Kidney (tissue), 14 donors: ENCODE measurements around the gene NPS. TPM values are rescaled to one million over a fixed set of nuclear protein-coding genes. Genes with fewer than 3 reads are reported as not detected.

Experiments used
- DNase-seq, 5 donors: peaks; one replicate each; pipeline ENCODE4 v3.0.0-alpha.2; 2013 to 2020
- FAIRE-seq: peaks from 2 replicates; lab custom pipeline; 2012; peaks lifted over from hg19 to GRCh38; lab: Jason Lieb, UNC
- H3K27ac ChIP-seq, 2 donors: one replicate each; pipeline ENCODE4 v1.7.0; 2013; ENCODE audit warnings: low read depth in 2 of 2, low read length in 2 of 2, inconsistent platforms in 1 of 2
- H3K27me3 ChIP-seq: one replicate; pipeline ENCODE4 v1.7.1; 2013; ENCODE audit warnings: low read length, inconsistent platforms; ENCODE audit not compliant: control insufficient read depth, insufficient read depth
- H3K36me3 ChIP-seq, 3 donors: one replicate each; pipeline versions ENCODE4 v1.7.0 to v1.7.1; 2013; ENCODE audit warnings: low read length in 3 of 3, control low read depth in 1 of 3, inconsistent platforms in 1 of 3; ENCODE audit not compliant: insufficient read depth in 3 of 3, control insufficient read depth in 2 of 3
- H3K4me1 ChIP-seq, 3 donors: one replicate each; pipeline versions ENCODE4 v1.7.0 to v1.7.1; 2013; ENCODE audit warnings: low read length in 3 of 3, inconsistent platforms in 1 of 3, low read depth in 1 of 3; ENCODE audit not compliant: control insufficient read depth in 2 of 3, insufficient read depth in 2 of 3
- H3K4me3 ChIP-seq, 3 donors: one replicate each; pipeline versions ENCODE4 v1.7.0 to v1.8.1; 2013; ENCODE audit warnings: low read length in 3 of 3, control low read depth in 1 of 3, inconsistent platforms in 1 of 3
- H3K9ac ChIP-seq, 3 donors: one replicate each; pipeline versions ENCODE4 v1.7.0 to v1.7.1; 2013; ENCODE audit warnings: low read length in 3 of 3, control low read depth in 1 of 3, inconsistent platforms in 1 of 3
- H3K9me3 ChIP-seq, 3 donors: one replicate each; pipeline versions ENCODE4 v1.7.0 to v1.7.1; 2013; ENCODE audit warnings: low read length in 3 of 3, control low read depth in 1 of 3, inconsistent platforms in 1 of 3; ENCODE audit not compliant: control insufficient read depth in 2 of 3, insufficient read depth in 1 of 3
- CTCF ChIP-seq: IDR thresholded peaks from 3 replicates; pipeline ENCODE4 v1.5.1; 2012; ENCODE audit warnings: mild to moderate bottlenecking, moderate library complexity, borderline replicate concordance; ENCODE audit not compliant: insufficient read depth; ENCODE audit errors: extremely low read depth
- intact Hi-C: fragments of 100-400 bp; cut with DNase I; formaldehyde crosslinking; loops from one replicate; pipeline ENCODE4 v1.11.1; 2022
- polyA plus RNA-seq: library from polyadenylated mRNA; stranded (reverse); fragments of 350-450 nt; fragmentation: Illumina TruSeq; extraction: RNeasy Lipid Tissue Mini Kit (QIAGEN cat#74804); gene quantifications from one replicate; pipeline ENCODE4 v1.2.3, GENCODE V29; 2014; ENCODE audit warnings: low read depth, low replicate concordance; ENCODE audit not compliant: insufficient read depth
- total RNA-seq: library from RNA; stranded (reverse); fragmentation: NEBNext Ultra II Directional; extraction: Animal tissue kit (Norgen Biotek cat#: 25700); gene quantifications from one replicate; pipeline ENCODE4 v1.2.1, GENCODE V29; 2021
- donor health status: control.
- donor health status: control.
- donor health status: control.
- donor health status: control.
- donor health status: control.
- donor health status: DM: yes; HTN: yes; CAD: no.
- donor health status: Normal renal cell carcinoma (clear cell type).

The NPS gene
- total and polyA plus RNA-seq, 2 donors from 2014 or later, result not detected

DNA sequence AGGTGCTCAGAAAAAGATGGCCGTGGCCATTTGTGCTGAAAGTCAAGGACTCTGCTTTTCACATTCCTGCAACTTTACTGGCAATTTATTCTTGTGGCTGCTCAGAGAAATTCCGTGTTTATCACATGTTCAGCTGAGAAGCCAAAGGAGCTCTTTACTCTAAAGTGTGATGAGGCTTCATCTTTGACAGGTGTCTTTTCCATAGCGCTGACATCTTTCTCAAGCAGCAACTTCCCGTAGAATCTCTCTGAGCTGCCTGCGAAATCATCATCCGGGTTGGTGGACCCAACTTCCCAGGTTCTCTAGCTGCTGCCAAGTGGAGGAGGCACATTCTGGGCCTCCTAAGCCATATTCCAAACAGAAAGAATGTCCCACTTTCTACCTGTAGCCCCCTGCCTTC lies 16.9 kb upstream of the NPS start:
- no peak overlapping the region for H3K9ac ChIP-seq
- intact Hi-C loops, result no loop called here
- H3K27me3 ChIP-seq, result no peaks in the 10 kb centered on the region
- H3K9me3 ChIP-seq, result peaks cover 0 to 3% (median 0%) of the 10 kb centered on the region in 3 donors
- H3K36me3 ChIP-seq, result no peaks in the 10 kb centered on the region
- TF ChIP-seq CTCF, result no peak
- DNase-seq (no peak), FAIRE-seq (no peak)
- no peak overlapping the region for H3K4me3 ChIP-seq
- no peaks in the 10 kb centered on the region for H3K4me1 ChIP-seq
- H3K27ac ChIP-seq, result no peak overlapping the region

GRCh38 chr10:127532659-127533058 lies 16.4 kb upstream of the NPS start:
- no peaks in the 10 kb centered on the region for H3K36me3 ChIP-seq
- no peak overlapping the region for H3K4me3 ChIP-seq
- H3K27ac ChIP-seq, result no peak overlapping the region
- intact Hi-C loops, result no loop called here
- no peak overlapping the region for H3K9ac ChIP-seq
- no peak for TF ChIP-seq CTCF
- peaks cover 0 to 3% (median 0%) of the 10 kb centered on the region in 3 donors for H3K9me3 ChIP-seq
- no peaks in the 10 kb centered on the region for H3K27me3 ChIP-seq
- no peak for DNase-seq
- FAIRE-seq, result no peak
- no peaks in the 10 kb centered on the region for H3K4me1 ChIP-seq

- Histone ChIP-seq H3K4me1 (no peaks in the 10 kb centered on the region), H3K9ac (no peak overlapping the region), H3K36me3 (no peaks in the 10 kb centered on the region), H3K9me3 (peaks cover 0 to 3% (median 0%) of the 10 kb centered on the region in 3 donors), H3K4me3 (no peak overlapping the region), H3K27ac (no peak overlapping the region), H3K27me3 (no peaks in the 10 kb centered on the region)
- intact Hi-C loops, result no loop called here
- no peak for DNase-seq
- TF ChIP-seq CTCF, result no peak
- no peak for FAIRE-seq
These were observed 15.0 kb upstream of the NPS start for GRCh38 chr10:127534074-127534473.

DNA sequence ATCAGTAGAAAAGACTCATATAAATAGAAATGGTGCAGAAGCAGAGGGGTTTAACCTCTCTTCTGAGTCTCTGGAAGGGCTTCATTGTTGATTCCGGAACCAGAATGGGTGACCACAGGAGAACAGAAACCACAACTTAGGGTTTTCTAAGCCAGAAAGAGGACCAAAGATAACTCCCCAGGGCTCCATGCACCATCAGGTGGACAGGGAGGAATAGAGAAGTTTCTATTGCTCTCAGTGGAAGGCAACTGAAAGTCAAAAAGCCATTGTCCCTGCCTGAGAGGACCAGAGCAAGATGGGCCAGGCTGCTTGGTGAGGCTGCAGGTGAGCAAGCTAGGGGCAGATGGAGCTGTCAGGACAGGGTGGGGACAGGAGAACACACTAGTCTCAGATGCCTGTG lies 14.6 kb upstream of the NPS start:
- intact Hi-C loops, result no loop called here
- DNase-seq (no peak), FAIRE-seq (no peak)
- Histone ChIP-seq H3K4me1 (no peaks in the 10 kb centered on the region), H3K27me3 (no peaks in the 10 kb centered on the region), H3K36me3 (no peaks in the 10 kb centered on the region), H3K27ac (no peak overlapping the region), H3K4me3 (no peak overlapping the region), H3K9me3 (peaks cover 0 to 3% (median 0%) of the 10 kb centered on the region in 3 donors), H3K9ac (no peak overlapping the region)
- no peak for TF ChIP-seq CTCF
